GM21447 (cell line): Measurements from ENCODE around the gene SRGAP3.

Source experiments
- ATAC-seq: cut with Tn5 transposase; IDR thresholded peaks from one replicate; pipeline ENCODE4 v1.9.1; 2021; ENCODE audit not compliant: unreplicated experiment

The SRGAP3 gene

GRCh38 chr3:8945890-8946600 is 303.4 kb downstream of the SRGAP3 start:
- ATAC-seq: no peak

- no peak for ATAC-seq
These were observed 306.5 kb downstream of the SRGAP3 start for GRCh38 chr3:8942746-8943488.

- no peak for ATAC-seq
These were observed 307.3 kb downstream of the SRGAP3 start for GRCh38 chr3:8942115-8942514.

- ATAC-seq: no peak
These were observed 311.4 kb downstream of the SRGAP3 start for GRCh38 chr3:8938021-8938420.

GRCh38 chr3:8937064-8938020 is 312.1 kb downstream of the SRGAP3 start:
- no peak for ATAC-seq

- ATAC-seq: no peak
These were observed 316.9 kb downstream of the SRGAP3 start for GRCh38 chr3:8932507-8932906.

- no peak for ATAC-seq
These were observed 318.1 kb downstream of the SRGAP3 start for GRCh38 chr3:8931342-8931741.
